Neural cell (in vitro differentiated cells): Measurements from ENCODE around the gene SHC1. TPM values are rescaled to one million over a fixed set of nuclear protein-coding genes. Genes with fewer than 3 reads are reported as not detected.

Experiments used
- H2AFZ ChIP-seq: fragments of 200-600, 300-800 bp; sonication (generic), shearing (Covaris generic); 2 replicates; pipeline ENCODE4 v1.6.0; 2014; ENCODE audit warnings: low read depth, mild to moderate bottlenecking, antibody characterized with exemption, low read length, moderate library complexity
- H3F3A ChIP-seq: fragments of 200-600 bp; shearing (Covaris generic); 2 replicates; pipeline ENCODE4 v1.6.1; 2016; ENCODE audit warnings: mild to moderate bottlenecking, moderate library complexity, mixed read lengths, antibody characterized with exemption, low read length; ENCODE audit not compliant: insufficient read depth, poor library complexity, severe bottlenecking
- H3K27ac ChIP-seq: fragments of 200-600, 300-800 bp; sonication (generic), shearing (Covaris generic); 2 replicates; pipeline ENCODE4 v1.5.1; 2014; ENCODE audit warnings: mild to moderate bottlenecking, low read length, moderate library complexity
- H3K27me3 ChIP-seq: fragments of 300-800, 200-600 bp; sonication (generic), shearing (Covaris generic); 2 replicates; pipeline ENCODE4 v1.6.0; 2014; ENCODE audit warnings: mild to moderate bottlenecking, low read depth, low read length, moderate library complexity; ENCODE audit not compliant: insufficient read depth
- H3K36me3 ChIP-seq: fragments of 300-800, 200-600 bp; sonication (generic), shearing (Covaris generic); 2 replicates; pipeline ENCODE4 v1.5.1; 2014; ENCODE audit warnings: mild to moderate bottlenecking, antibody characterized with exemption, low read length, moderate library complexity; ENCODE audit not compliant: insufficient read depth
- H3K4me2 ChIP-seq: fragments of 300-800, 200-600 bp; sonication (generic), shearing (Covaris generic); 2 replicates; pipeline ENCODE4 v1.6.0; 2014; ENCODE audit warnings: mild to moderate bottlenecking, low read length
- H3K4me3 ChIP-seq: fragments of 300-800, 200-600 bp; sonication (generic), shearing (Covaris generic); 2 replicates; pipeline ENCODE4 v1.5.1; 2014; ENCODE audit warnings: mild to moderate bottlenecking, low read length, moderate library complexity
- H3K79me2 ChIP-seq: fragments of 200-600 bp; shearing (Covaris generic); replicated peaks from 2 replicates; pipeline ENCODE4 v1.6.0; 2014; ENCODE audit warnings: mild to moderate bottlenecking, low read length, moderate library complexity; ENCODE audit not compliant: insufficient read depth
- H3K9ac ChIP-seq: fragments of 300-800, 200-600 bp; sonication (generic), shearing (Covaris generic); 2 replicates; pipeline ENCODE4 v1.6.1; 2016; ENCODE audit warnings: mild to moderate bottlenecking, low read length, mixed read lengths
- H3K9me2 ChIP-seq: fragments of 200-600 bp; shearing (Covaris generic); 2 replicates; pipeline ENCODE4 v1.6.1; 2016; ENCODE audit warnings: mild to moderate bottlenecking, low read length, mixed read lengths; ENCODE audit not compliant: insufficient read depth
- H3K9me3 ChIP-seq: fragments of 200-600, 300-800 bp; sonication (generic), shearing (Covaris generic); 2 replicates; pipeline ENCODE4 v1.6.1; 2016; ENCODE audit warnings: mild to moderate bottlenecking, mixed run types, low read length, moderate library complexity, mixed read lengths
- H4K20me1 ChIP-seq: fragments of 200-600 bp; shearing (Covaris generic); 2 replicates; pipeline ENCODE4 v1.6.1; 2016; ENCODE audit warnings: mild to moderate bottlenecking, mixed run types; ENCODE audit not compliant: insufficient read depth
- EP300 ChIP-seq: fragments of 450-650 bp; conservative IDR thresholded peaks from 2 replicates; pipeline ENCODE4 v1.6.1; 2014; ENCODE audit warnings: antibody characterized with exemption, mild to moderate bottlenecking, moderate library complexity; ENCODE audit not compliant: poor library complexity, severe bottlenecking
- EZH2 ChIP-seq: fragments of 200-600, 300-800 bp; shearing (Covaris generic), sonication (generic); IDR thresholded peaks from 2 replicates; pipeline ENCODE4 v1.6.1; 2014; ENCODE audit warnings: antibody characterized with exemption, low read length, borderline replicate concordance, mild to moderate bottlenecking; ENCODE audit not compliant: insufficient read depth, poor library complexity, severe bottlenecking
- MXI1 ChIP-seq: fragments of 450-650 bp; conservative IDR thresholded peaks from 2 replicates; pipeline ENCODE4 v1.6.1; 2014; ENCODE audit warnings: antibody characterized with exemption, mild to moderate bottlenecking; ENCODE audit not compliant: poor library complexity, severe bottlenecking
- POLR2AphosphoS5 ChIP-seq: IDR thresholded peaks from 2 replicates; pipeline ENCODE4 v1.6.1; 2012
- RAD21 ChIP-seq: fragments of 450-650 bp; conservative IDR thresholded peaks from 2 replicates; pipeline ENCODE4 v1.6.1; 2014; ENCODE audit warnings: antibody characterized with exemption, mild to moderate bottlenecking, moderate library complexity
- SMC3 ChIP-seq: fragments of 450-650 bp; conservative IDR thresholded peaks from 2 replicates; pipeline ENCODE4 v1.6.1; 2014; ENCODE audit warnings: antibody characterized with exemption, mild to moderate bottlenecking, moderate library complexity; ENCODE audit not compliant: poor library complexity
- TAF1 ChIP-seq: IDR thresholded peaks from 2 replicates; pipeline ENCODE4 v1.6.1; 2012; ENCODE audit warnings: low read depth
- polyA plus RNA-seq: library from polyadenylated mRNA; depleted of rRNA; stranded (reverse); fragments of >200 nt; gene quantifications from 2 replicates; pipeline ENCODE4 v1.2.3, GENCODE V29; 2014
- TF ChIP-seq, protein P1 (sequence below): fragments of 450-650 bp; IDR thresholded peaks from 2 replicates; pipeline ENCODE4 v1.5.1; 2014; ENCODE audit warnings: antibody characterized with exemption, mild to moderate bottlenecking, moderate library complexity; ENCODE audit not compliant: poor library complexity, severe bottlenecking
- TF ChIP-seq, protein P2 (sequence below): IDR thresholded peaks from 2 replicates; pipeline ENCODE4 v1.6.1; 2012; ENCODE audit warnings: borderline replicate concordance

Gene SHC1
- polyA plus RNA-seq, 1 donor from 2014 or later, result 9.5 TPM

DNA sequence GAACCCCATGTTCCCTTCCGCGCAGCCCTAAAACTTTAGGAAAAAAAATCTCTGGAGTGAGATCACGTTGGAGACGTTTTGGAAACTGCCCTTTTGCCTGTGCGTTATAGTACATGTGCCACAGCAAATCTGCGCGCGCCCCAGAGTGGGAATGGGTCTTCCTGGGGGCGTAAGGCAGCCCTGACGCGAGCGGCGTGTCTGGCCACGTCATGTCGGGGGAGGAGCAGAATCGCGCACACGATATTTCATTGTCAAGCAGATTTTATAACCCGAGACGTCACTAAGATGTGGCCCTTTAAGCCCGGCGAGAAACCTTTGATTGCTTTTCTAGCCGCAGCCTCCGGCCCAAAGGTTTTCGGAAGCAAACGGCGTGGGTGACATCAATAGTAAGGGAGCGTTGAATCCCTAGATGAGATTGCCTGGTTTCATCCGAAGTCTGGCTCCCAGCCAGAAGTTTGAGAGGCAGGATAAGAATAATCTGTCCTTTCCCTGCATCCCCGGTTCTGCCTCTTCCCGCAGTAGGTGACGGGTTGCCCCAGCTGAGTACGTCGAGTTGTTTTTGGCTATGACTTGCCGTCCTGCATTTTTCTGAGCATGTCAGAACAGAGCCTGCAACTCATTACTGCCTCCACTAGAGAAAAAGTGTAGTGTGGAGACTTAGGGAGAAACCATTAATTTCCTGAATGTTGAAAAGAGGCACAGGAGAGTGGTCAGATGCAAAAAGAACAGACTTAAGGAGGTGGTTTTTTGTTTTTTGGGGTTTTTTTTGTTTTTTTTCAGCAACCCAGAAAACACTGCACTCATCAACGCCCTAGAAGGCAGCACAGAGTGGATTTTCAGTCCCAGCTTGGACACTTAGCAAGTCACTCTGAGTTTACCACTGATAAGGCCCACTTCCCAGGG lies 33.2 kb downstream of the SHC1 start:
- Histone ChIP-seq H2AFZ (peak overlapping the region; percentile 94), H3K9me3 (no peaks in the 10 kb centered on the region), H3K4me3 (peak overlapping the region; percentile 80), H3K27me3 (no peaks in the 10 kb centered on the region), H4K20me1 (no peaks in the 10 kb centered on the region), H3K36me3 (no peaks in the 10 kb centered on the region), H3K79me2 (peaks cover 6% of the 10 kb centered on the region), H3K9ac (peak overlapping the region; percentile 94), H3K4me2 (peak overlapping the region; percentile 83), H3F3A (no peaks in the 10 kb centered on the region), H3K9me2 (no peaks in the 10 kb centered on the region), H3K27ac (peak overlapping the region; percentile 98)
- TF ChIP-seq MXI1 (peak; percentile 40), RAD21 (peak; percentile 50), POLR2AphosphoS5 (peak; percentile 90), SMC3 (peak; percentile 64), TAF1 (peak; percentile 41), EP300 (peak; percentile 90), EZH2 (no peak)
- TF ChIP-seq, protein P1, sequence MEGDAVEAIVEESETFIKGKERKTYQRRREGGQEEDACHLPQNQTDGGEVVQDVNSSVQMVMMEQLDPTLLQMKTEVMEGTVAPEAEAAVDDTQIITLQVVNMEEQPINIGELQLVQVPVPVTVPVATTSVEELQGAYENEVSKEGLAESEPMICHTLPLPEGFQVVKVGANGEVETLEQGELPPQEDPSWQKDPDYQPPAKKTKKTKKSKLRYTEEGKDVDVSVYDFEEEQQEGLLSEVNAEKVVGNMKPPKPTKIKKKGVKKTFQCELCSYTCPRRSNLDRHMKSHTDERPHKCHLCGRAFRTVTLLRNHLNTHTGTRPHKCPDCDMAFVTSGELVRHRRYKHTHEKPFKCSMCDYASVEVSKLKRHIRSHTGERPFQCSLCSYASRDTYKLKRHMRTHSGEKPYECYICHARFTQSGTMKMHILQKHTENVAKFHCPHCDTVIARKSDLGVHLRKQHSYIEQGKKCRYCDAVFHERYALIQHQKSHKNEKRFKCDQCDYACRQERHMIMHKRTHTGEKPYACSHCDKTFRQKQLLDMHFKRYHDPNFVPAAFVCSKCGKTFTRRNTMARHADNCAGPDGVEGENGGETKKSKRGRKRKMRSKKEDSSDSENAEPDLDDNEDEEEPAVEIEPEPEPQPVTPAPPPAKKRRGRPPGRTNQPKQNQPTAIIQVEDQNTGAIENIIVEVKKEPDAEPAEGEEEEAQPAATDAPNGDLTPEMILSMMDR, result peak; percentile 62
- TF ChIP-seq, protein P2, sequence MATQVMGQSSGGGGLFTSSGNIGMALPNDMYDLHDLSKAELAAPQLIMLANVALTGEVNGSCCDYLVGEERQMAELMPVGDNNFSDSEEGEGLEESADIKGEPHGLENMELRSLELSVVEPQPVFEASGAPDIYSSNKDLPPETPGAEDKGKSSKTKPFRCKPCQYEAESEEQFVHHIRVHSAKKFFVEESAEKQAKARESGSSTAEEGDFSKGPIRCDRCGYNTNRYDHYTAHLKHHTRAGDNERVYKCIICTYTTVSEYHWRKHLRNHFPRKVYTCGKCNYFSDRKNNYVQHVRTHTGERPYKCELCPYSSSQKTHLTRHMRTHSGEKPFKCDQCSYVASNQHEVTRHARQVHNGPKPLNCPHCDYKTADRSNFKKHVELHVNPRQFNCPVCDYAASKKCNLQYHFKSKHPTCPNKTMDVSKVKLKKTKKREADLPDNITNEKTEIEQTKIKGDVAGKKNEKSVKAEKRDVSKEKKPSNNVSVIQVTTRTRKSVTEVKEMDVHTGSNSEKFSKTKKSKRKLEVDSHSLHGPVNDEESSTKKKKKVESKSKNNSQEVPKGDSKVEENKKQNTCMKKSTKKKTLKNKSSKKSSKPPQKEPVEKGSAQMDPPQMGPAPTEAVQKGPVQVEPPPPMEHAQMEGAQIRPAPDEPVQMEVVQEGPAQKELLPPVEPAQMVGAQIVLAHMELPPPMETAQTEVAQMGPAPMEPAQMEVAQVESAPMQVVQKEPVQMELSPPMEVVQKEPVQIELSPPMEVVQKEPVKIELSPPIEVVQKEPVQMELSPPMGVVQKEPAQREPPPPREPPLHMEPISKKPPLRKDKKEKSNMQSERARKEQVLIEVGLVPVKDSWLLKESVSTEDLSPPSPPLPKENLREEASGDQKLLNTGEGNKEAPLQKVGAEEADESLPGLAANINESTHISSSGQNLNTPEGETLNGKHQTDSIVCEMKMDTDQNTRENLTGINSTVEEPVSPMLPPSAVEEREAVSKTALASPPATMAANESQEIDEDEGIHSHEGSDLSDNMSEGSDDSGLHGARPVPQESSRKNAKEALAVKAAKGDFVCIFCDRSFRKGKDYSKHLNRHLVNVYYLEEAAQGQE, result peak; percentile 86

DNA sequence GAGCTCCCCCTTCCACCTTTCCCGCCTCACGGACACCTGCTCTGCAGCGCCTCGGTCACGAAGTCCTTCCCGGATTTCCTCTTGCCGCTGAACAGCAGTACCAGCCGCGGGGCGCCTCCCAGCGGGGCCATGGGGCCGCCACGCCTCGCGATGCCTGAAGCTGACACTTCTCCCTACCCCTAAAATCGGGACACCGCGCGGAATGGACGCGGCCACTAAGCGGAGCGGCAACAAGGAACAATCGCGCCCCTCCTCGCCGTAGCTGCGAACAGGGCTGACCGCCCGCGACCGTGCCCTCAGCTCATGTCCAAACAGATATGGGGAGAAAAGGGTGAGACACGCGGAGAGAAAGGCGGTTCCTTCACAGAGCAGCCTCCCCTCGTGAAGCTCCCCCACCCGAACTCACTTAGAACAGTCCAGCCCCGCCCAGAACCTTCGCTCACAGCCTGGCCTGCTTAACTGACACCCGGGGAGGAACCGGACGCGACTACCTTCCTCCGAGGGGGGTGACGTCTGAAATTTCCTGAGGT lies 33.9 kb downstream of the SHC1 start, which contains the start of gene PMVK:
Gene PMVK, minus strand, starts transcription at position 165 of the 530 bp plus-strand sequence. Its CDS starts 34 bp downstream, at position 131.
- peak within 1 kb of the TSS; percentile 94 for H3K9ac ChIP-seq
- TF ChIP-seq RAD21 (peak; percentile 69), TAF1 (peak; percentile 83), SMC3 (peak; percentile 78), EP300 (no peak), MXI1 (peak; percentile 90), POLR2AphosphoS5 (peak; percentile 82), EZH2 (no peak)
- TF ChIP-seq, protein P1, result peak; percentile 68
- TF ChIP-seq, protein P2, result peak; percentile 89

More for the DNA sequence above, 33.9 kb downstream of the SHC1 start, which contains the start of gene PMVK:
- Histone ChIP-seq H3K27ac (peak within 1 kb of the TSS; percentile 98), H3K36me3 (no peaks in the 10 kb centered on the region), H3K79me2 (peaks cover 6% of the 10 kb centered on the region), H3K27me3 (no peaks in the 10 kb centered on the region), H3K4me3 (peak within 1 kb of the TSS; percentile 80), H3F3A (no peaks in the 10 kb centered on the region), H3K9me3 (no peaks in the 10 kb centered on the region), H2AFZ (peak within 1 kb of the TSS; percentile 94), H3K4me2 (peak within 1 kb of the TSS; percentile 85), H3K9me2 (no peaks in the 10 kb centered on the region), H4K20me1 (no peaks in the 10 kb centered on the region)
